IPS-18a (cell line): Measurements from ENCODE around the gene LRRC57.

Experiments used
- H3K27ac ChIP-seq: one replicate; pipeline ENCODE4 v1.5.1; 2013; ENCODE audit warnings: low read length
- H3K27me3 ChIP-seq: one replicate; pipeline ENCODE4 v1.6.1; 2013; ENCODE audit warnings: mild to moderate bottlenecking, low read length; ENCODE audit not compliant: control insufficient read depth, insufficient read depth
- H3K36me3 ChIP-seq: one replicate; pipeline ENCODE4 v1.6.1; 2013; ENCODE audit warnings: low read depth, low read length; ENCODE audit not compliant: control insufficient read depth
- H3K4me1 ChIP-seq: one replicate; pipeline ENCODE4 v1.6.1; 2013; ENCODE audit warnings: low read depth, low read length; ENCODE audit not compliant: control insufficient read depth
- H3K4me3 ChIP-seq: one replicate; pipeline ENCODE4 v1.5.1; 2013; ENCODE audit warnings: low read length
- H3K9ac ChIP-seq: one replicate; pipeline ENCODE4 v1.6.1; 2013; ENCODE audit warnings: mild to moderate bottlenecking, low read length, moderate library complexity
- H3K9me3 ChIP-seq: one replicate; pipeline ENCODE4 v1.6.1; 2013; ENCODE audit warnings: low read depth, low read length; ENCODE audit not compliant: control insufficient read depth

Gene LRRC57

GRCh38 chr15:42499858-42500609 lies 48.6 kb downstream of the LRRC57 start:
- no peaks in the 10 kb centered on the region for H3K36me3 ChIP-seq
- no peak overlapping the region for H3K27ac ChIP-seq
- H3K9ac ChIP-seq, result no peak overlapping the region
- no peak overlapping the region for H3K4me3 ChIP-seq
- no peaks in the 10 kb centered on the region for H3K27me3 ChIP-seq
- H3K9me3 ChIP-seq, result no peaks in the 10 kb centered on the region
- H3K4me1 ChIP-seq, result peaks cover 6% of the 10 kb centered on the region

DNA sequence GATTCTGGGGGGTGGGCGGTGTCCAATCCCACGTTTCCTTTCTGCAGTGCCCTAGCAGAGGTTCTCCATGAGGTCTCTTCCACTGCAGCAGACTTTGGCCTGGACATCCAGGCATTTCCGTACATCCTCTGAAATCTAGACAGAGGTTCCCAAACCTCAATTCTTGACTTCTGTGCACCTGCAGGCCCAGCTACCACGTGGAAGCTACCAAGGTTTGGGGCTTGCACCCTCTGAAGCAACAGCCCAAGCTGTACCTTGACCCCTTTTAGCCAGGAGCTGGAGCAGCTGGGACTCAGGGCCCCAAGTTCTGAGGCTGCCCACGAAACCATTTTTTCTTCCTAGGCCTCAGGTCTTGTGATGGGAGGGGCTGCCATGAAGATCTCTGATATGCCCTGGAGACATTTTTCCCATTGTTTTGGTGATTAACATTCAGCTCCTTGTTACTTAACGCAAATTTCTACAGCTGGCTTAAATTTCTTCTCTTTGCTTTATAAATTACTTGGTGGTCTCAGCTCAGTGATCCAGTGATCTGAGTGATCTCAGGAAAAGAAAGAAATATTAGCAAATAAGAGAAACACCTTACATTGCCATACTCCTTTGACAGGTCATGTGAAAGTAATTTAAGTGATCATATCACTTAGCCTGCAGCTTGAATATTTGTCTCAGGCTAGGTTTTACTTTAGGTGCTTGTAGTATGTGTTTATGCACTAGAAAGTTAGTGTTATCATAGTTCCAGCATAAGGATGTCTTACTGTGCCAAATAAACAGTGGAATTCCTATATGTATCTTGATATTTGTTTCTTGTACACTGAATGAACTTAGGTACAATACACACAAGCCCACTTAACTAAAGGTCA lies 50.2 kb downstream of the LRRC57 start:
- Histone ChIP-seq H3K9ac (no peak overlapping the region), H3K9me3 (no peaks in the 10 kb centered on the region), H3K27me3 (no peaks in the 10 kb centered on the region), H3K4me1 (peaks cover 6% of the 10 kb centered on the region), H3K27ac (no peak overlapping the region), H3K4me3 (no peak overlapping the region), H3K36me3 (no peaks in the 10 kb centered on the region)

- H3K4me3 ChIP-seq, result peak within 1 kb of the TSS; percentile 83
- no peaks in the 10 kb centered on the region for H3K27me3 ChIP-seq
- peaks cover 9% of the 10 kb centered on the region for H3K4me1 ChIP-seq
- H3K27ac ChIP-seq, result no peak within 1 kb of the TSS
- peak within 1 kb of the TSS; percentile 58 for H3K9ac ChIP-seq
- no peaks in the 10 kb centered on the region for H3K9me3 ChIP-seq
- no peaks in the 10 kb centered on the region for H3K36me3 ChIP-seq
Observed at GRCh38 chr15:42495361-42496212, 53.0 kb downstream of the LRRC57 start, which contains the start of gene SNAP23. TSS of gene SNAP23 (plus strand) at chr15:42495634. CDS start at chr15:42511847, 16,213 bp downstream.

GRCh38 chr15:42494998-42495360 lies 53.6 kb downstream of the LRRC57 start:
- peak overlapping the region; percentile 83 for H3K4me3 ChIP-seq
- peaks cover 7% of the 10 kb centered on the region for H3K4me1 ChIP-seq
- no peaks in the 10 kb centered on the region for H3K27me3 ChIP-seq
- H3K9me3 ChIP-seq, result no peaks in the 10 kb centered on the region
- peak overlapping the region; percentile 58 for H3K9ac ChIP-seq
- no peaks in the 10 kb centered on the region for H3K36me3 ChIP-seq
- no peak overlapping the region for H3K27ac ChIP-seq

GRCh38 chr15:42493679-42494078 lies 54.9 kb downstream of the LRRC57 start:
- Histone ChIP-seq H3K9ac (no peak overlapping the region), H3K36me3 (no peaks in the 10 kb centered on the region), H3K27me3 (no peaks in the 10 kb centered on the region), H3K9me3 (no peaks in the 10 kb centered on the region), H3K27ac (no peak overlapping the region), H3K4me3 (no peak overlapping the region), H3K4me1 (peaks cover 3% of the 10 kb centered on the region)

GRCh38 chr15:42491539-42492225 lies 56.9 kb downstream of the LRRC57 start:
- Histone ChIP-seq H3K27ac (peak overlapping the region; percentile 94), H3K4me1 (peaks cover 3% of the 10 kb centered on the region), H3K36me3 (no peaks in the 10 kb centered on the region), H3K9ac (peak overlapping the region; percentile 87), H3K4me3 (peak overlapping the region; percentile 64), H3K27me3 (no peaks in the 10 kb centered on the region), H3K9me3 (no peaks in the 10 kb centered on the region)

DNA sequence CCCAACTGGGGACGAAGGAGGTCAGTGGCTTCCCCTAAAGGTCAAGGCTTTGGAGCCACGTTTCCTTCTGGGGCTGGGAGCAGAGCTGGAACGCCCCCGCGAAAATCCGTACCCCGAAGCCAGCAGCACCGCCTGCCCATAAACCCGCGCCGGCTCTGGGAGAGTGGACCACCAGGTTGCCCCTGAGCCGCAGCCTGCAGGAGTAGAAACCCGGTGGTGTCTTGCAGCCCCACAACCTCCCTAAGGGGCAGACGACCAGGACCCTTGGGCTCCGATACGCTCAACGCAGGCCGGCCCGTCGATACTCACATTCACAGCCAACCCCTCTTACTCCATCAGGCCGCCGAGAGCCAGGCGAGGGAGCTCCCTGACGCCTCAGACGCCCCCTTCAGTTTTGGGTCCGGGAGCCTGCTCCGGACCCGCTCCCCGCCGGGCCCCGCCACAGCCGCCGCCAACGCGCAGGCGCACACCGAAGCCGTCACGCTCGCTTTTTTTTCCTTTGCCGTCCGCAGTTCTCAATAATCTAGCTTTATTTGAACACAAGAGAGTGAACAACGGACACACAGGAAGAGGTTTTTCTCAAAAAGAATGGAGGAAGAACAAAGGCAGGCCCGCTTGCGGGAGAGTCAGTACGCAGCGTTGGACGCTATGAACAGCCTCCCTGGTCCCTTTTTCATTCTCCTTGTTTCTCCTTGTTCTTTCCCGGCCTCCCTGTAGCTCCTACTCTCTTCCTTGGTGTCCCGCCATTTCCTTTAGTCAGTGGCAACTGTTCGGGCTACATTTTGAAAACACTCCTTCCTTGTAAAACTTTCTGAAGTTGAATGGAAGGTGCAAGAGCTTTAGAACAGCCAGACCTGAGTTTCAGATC lies 57.7 kb downstream of the LRRC57 start, which contains the start of gene ZNF106:
Gene ZNF106, minus strand, starts transcription at position 471 of the 868 bp plus-strand sequence. CDS start 18,852 bp downstream, outside the sequence.
- Histone ChIP-seq H3K27me3 (no peaks in the 10 kb centered on the region), H3K9ac (peak within 1 kb of the TSS; percentile 87), H3K36me3 (no peaks in the 10 kb centered on the region), H3K4me1 (peaks cover 3% of the 10 kb centered on the region), H3K4me3 (peak within 1 kb of the TSS; percentile 64), H3K27ac (peak within 1 kb of the TSS; percentile 94), H3K9me3 (no peaks in the 10 kb centered on the region)

DNA sequence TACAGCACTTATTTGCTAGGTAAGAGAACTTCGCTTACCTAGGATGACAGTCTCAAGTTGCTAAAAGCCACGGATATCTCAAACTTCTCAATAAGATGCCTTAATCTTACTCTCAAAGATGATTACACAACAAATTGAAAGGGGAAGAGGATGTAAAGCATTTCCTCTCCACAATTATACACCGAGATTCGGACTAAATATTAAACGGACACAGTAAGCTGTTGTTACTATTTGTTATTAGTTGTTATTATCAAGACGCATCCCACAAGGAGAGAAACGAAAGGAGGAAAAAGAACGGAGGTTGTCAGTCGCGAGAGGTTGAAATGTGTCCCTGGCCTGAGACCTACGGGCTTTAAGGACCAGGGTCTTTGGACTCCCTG lies 58.3 kb downstream of the LRRC57 start:
- H3K36me3 ChIP-seq, result no peaks in the 10 kb centered on the region
- H3K9ac ChIP-seq, result peak overlapping the region; percentile 87
- H3K4me1 ChIP-seq, result peaks cover 3% of the 10 kb centered on the region
- H3K27me3 ChIP-seq, result no peaks in the 10 kb centered on the region
- peak overlapping the region; percentile 11 for H3K27ac ChIP-seq
- no peaks in the 10 kb centered on the region for H3K9me3 ChIP-seq
- peak overlapping the region; percentile 64 for H3K4me3 ChIP-seq
